Vagina (tissue), 2 donors: ENCODE data around the gene OTUD4.

Experiments
- CTCF ChIP-seq, 3 experiments: fragments of 450-650 bp in 2 of 3; fragments of 200-600 bp in 1 of 3; sonication (generic) in 1 of 3; IDR thresholded peaks; one replicate each; pipeline ENCODE4 v1.5.1; 2017 to 2019; ENCODE audit warnings: antibody characterized with exemption in 3 of 3, mild to moderate bottlenecking in 2 of 3, moderate library complexity in 2 of 3
- POLR2A ChIP-seq, 2 donors: fragments of 450-650 bp; IDR thresholded peaks; one replicate each; pipeline ENCODE4 v1.6.1; 2017; ENCODE audit warnings: antibody characterized with exemption in 2 of 2, mild to moderate bottlenecking in 2 of 2, moderate library complexity in 2 of 2

GRCh38 chr4:145168581-145169187, 11.7 kb downstream of the OTUD4 start:
- TF ChIP-seq CTCF (IDR thresholded peaks at IDR 0.05) (no peak), POLR2A (IDR thresholded peaks at IDR 0.05) (no peak)
